A549 (cell line): ENCODE data around the gene STK33. TPM values are rescaled to one million over a fixed set of nuclear protein-coding genes. Genes with fewer than 3 reads are reported as not detected.
A peak's percentile ranks its signal among the peaks of the same experiment; 100 is the strongest.

ENCODE experiments used
- ATAC-seq, 2 experiments: fragments of 200-7000 bp in 1 of 2; fragments of >200 bp in 1 of 2; cut with Nextera tagmentation in 1 of 2; cut with Tn5 transposase in 1 of 2; 3 replicates each; pipeline versions ENCODE4 v1.8.0 to v1.9.1; 2018 to 2020; ENCODE audit warnings: mild to moderate bottlenecking in 1 of 2, moderate library complexity in 1 of 2
- CTCF ChIA-PET: fragments of 300-600 bp; sonication (Branson Sonifier 250); formaldehyde crosslinking; extraction: SDS; loops from one replicate; lab custom pipeline; 2021; ENCODE audit warnings: antibody characterized with exemption, inconsistent platforms; lab: Yijun Ruan, JAX
- POLR2A ChIA-PET: fragments of 350-600 bp; formaldehyde crosslinking; extraction: SDS; loops from one replicate; lab custom pipeline; 2021; ENCODE audit warnings: antibody characterized with exemption, inconsistent platforms; lab: Yijun Ruan, JAX
- DNase-seq, 2 experiments: peaks; one replicate each; pipeline versions ENCODE4 v3.0.0 to v3.0.0-alpha.2; 2011 to 2016; ENCODE audit warnings: low read depth in 1 of 2, low spot score in 1 of 2
- FAIRE-seq: peaks from 2 replicates; lab custom pipeline; 2011; peaks lifted over from hg19 to GRCh38; lab: Jason Lieb, UNC
- H3K27ac ChIP-seq, 2 experiments: fragments of >200 bp; sonication (Bioruptor Twin); formaldehyde crosslinking; 3 replicates each; pipeline ENCODE4 v1.5.1; 2016 to 2017
- H3K4me1 ChIP-seq: fragments of >200 bp; sonication (Bioruptor Twin); formaldehyde crosslinking; 3 replicates; pipeline ENCODE4 v1.6.1; 2016
- H3K4me2 ChIP-seq: fragments of >200 bp; sonication (Bioruptor Twin); formaldehyde crosslinking; 3 replicates; pipeline ENCODE4 v1.6.1; 2016
- H3K4me3 ChIP-seq: fragments of >200 bp; sonication (Bioruptor Twin); formaldehyde crosslinking; 3 replicates; pipeline ENCODE4 v1.5.1; 2016
- H3K9me3 ChIP-seq: fragments of >200 bp; sonication (Bioruptor Twin); formaldehyde crosslinking; 3 replicates; pipeline ENCODE4 v1.6.1; 2016
- CBX8 ChIP-seq: fragments of 200-600 bp; sonication (generic); IDR thresholded peaks from 2 replicates; pipeline ENCODE4 v1.6.1; 2016
- CEBPB ChIP-seq, 2 experiments: fragments of >200 bp in 1 of 2; sonication (Bioruptor Twin) in 1 of 2; formaldehyde crosslinking in 1 of 2; IDR thresholded peaks; 2 replicates each; pipeline ENCODE4 v1.6.1; 2012 to 2016
- CHD2 ChIP-seq: fragments of 150-350 bp; IDR thresholded peaks from 2 replicates; pipeline ENCODE4 v1.6.1; 2014; ENCODE audit warnings: low read length; ENCODE audit not compliant: partially characterized antibody
- EP300 ChIP-seq, 2 experiments: fragments of >200 bp; sonication (Bioruptor Twin); formaldehyde crosslinking; IDR thresholded peaks; 2 replicates in 1 of 2; 3 replicates in 1 of 2; pipeline ENCODE4 v1.6.1; 2016 to 2017
- FOSB ChIP-seq: fragments of 250-450 bp; sonication (Bioruptor Pico); IDR thresholded peaks from 2 replicates; pipeline ENCODE4 v1.5.0; 2020; ENCODE audit warnings: mild to moderate bottlenecking, moderate library complexity
- FOSL2 ChIP-seq, 2 experiments: fragments of 450-650 bp in 1 of 2; fragments of >200 bp in 1 of 2; sonication (Bioruptor Twin) in 1 of 2; formaldehyde crosslinking; IDR thresholded peaks; 2 replicates each; pipeline versions ENCODE4 v1.5.0 to v1.6.1; 2016 to 2020; ENCODE audit warnings: mild to moderate bottlenecking in 1 of 2, moderate library complexity in 1 of 2
- GATA3 ChIP-seq: IDR thresholded peaks from 2 replicates; pipeline ENCODE4 v1.6.1; 2012; ENCODE audit warnings: borderline replicate concordance
- HDAC2 ChIP-seq: fragments of 200-600 bp; sonication (generic); IDR thresholded peaks from 2 replicates; pipeline ENCODE4 v1.6.1; 2016
- HEYL ChIP-seq: fragments of 250-450 bp; sonication (Bioruptor Pico); IDR thresholded peaks from 2 replicates; pipeline ENCODE4 v1.8.0; 2021; ENCODE audit warnings: mild to moderate bottlenecking, moderate library complexity
- JUN ChIP-seq, 2 experiments: fragments of >200 bp; sonication (Bioruptor Twin); formaldehyde crosslinking; IDR thresholded peaks; 2 replicates in 1 of 2; 3 replicates in 1 of 2; pipeline ENCODE4 v1.6.1; 2016 to 2017
- JUNB ChIP-seq: fragments of >200 bp; sonication (Bioruptor Twin); formaldehyde crosslinking; IDR thresholded peaks from 2 replicates; pipeline ENCODE4 v1.6.1; 2016
- KDM5A ChIP-seq: fragments of 200-600 bp; sonication (generic); IDR thresholded peaks from 2 replicates; pipeline ENCODE4 v1.6.1; 2016; ENCODE audit warnings: antibody characterized with exemption, mild to moderate bottlenecking
- MAFK ChIP-seq: fragments of 450-650 bp; IDR thresholded peaks from 2 replicates; pipeline ENCODE4 v1.6.1; 2014; ENCODE audit not compliant: partially characterized antibody
- NPAS2 ChIP-seq: fragments of 250-450 bp; sonication (Bioruptor Pico); IDR thresholded peaks from 2 replicates; pipeline ENCODE4 v1.8.0; 2022; ENCODE audit warnings: mild to moderate bottlenecking, moderate library complexity, borderline replicate concordance
- NR3C1 ChIP-seq: fragments of >200 bp; sonication (Bioruptor Twin); formaldehyde crosslinking; IDR thresholded peaks from 3 replicates; pipeline ENCODE4 v1.6.1; 2017
- PHF8 ChIP-seq: fragments of 200-600 bp; sonication (generic); IDR thresholded peaks from 2 replicates; pipeline ENCODE4 v1.6.1; 2016; ENCODE audit warnings: low read depth, mild to moderate bottlenecking, antibody characterized with exemption, moderate library complexity, borderline replicate concordance
- RAD21 ChIP-seq, 2 experiments: fragments of >200 bp in 1 of 2; sonication (Bioruptor Twin) in 1 of 2; formaldehyde crosslinking in 1 of 2; IDR thresholded peaks in 1 of 2; conservative IDR thresholded peaks in 1 of 2; 2 replicates in 1 of 2; 3 replicates in 1 of 2; pipeline ENCODE4 v1.6.1; 2012 to 2018; ENCODE audit warnings: inconsistent platforms in 1 of 2
- RFX5 ChIP-seq: fragments of 450-650 bp; IDR thresholded peaks from 2 replicates; pipeline ENCODE4 v1.7.1; 2014; ENCODE audit warnings: antibody characterized with exemption, mild to moderate bottlenecking, moderate library complexity
- SMC3 ChIP-seq: fragments of >200 bp; sonication (Bioruptor Twin); formaldehyde crosslinking; IDR thresholded peaks from 3 replicates; pipeline ENCODE4 v1.6.1; 2018; ENCODE audit warnings: inconsistent platforms
- TP53 ChIP-seq: fragments of 250-450 bp; sonication (Bioruptor Pico); IDR thresholded peaks from 2 replicates; pipeline ENCODE4 v1.5.0; 2021; ENCODE audit warnings: mild to moderate bottlenecking, moderate library complexity
- ZC3H11A ChIP-seq: fragments of 450-650 bp; IDR thresholded peaks from 2 replicates; pipeline ENCODE4 v1.6.1; 2014; ENCODE audit warnings: antibody characterized with exemption, mild to moderate bottlenecking
- ZFP36 ChIP-seq: fragments of 450-650 bp; IDR thresholded peaks from 2 replicates; pipeline ENCODE4 v1.6.1; 2014; ENCODE audit warnings: borderline replicate concordance; ENCODE audit not compliant: partially characterized antibody
- WGBS: methylation state at CpG from one replicate; pipeline ENCODE4 v1.1.6; 2017; ENCODE audit errors: missing lambda C conversion rate; 5-methylcytosine and 5-hydroxymethylcytosine counted together
- polyA plus RNA-seq, 4 experiments: library from polyadenylated mRNA; depleted of rRNA in 3 of 4; stranded (reverse); fragments of >200 nt; fragmentation: RNase III in 1 of 4; extraction: RNeasy Plus Mini Kit Qiagen cat#74134 plus additional on column Dnase treatment in 1 of 4; gene quantifications; 2 replicates in 3 of 4; 3 replicates in 1 of 4; pipeline ENCODE4 v1.2.3, GENCODE V29; 2011 to 2017
- TF ChIP-seq, protein P1 (sequence below): fragments of 200-600 bp; sonication (generic); IDR thresholded peaks from 2 replicates; pipeline ENCODE4 v1.6.1; 2016; ENCODE audit warnings: antibody characterized with exemption, mild to moderate bottlenecking, moderate library complexity
- TF ChIP-seq, protein P2 (sequence below): fragments of >200 bp; sonication (Bioruptor Twin); formaldehyde crosslinking; IDR thresholded peaks from 3 replicates; pipeline ENCODE4 v1.6.1; 2016
- TF ChIP-seq, protein P3 (sequence below): fragments of >200 bp; sonication (Bioruptor Twin); formaldehyde crosslinking; IDR thresholded peaks from 2 replicates; pipeline ENCODE4 v1.6.1; 2016
- TF ChIP-seq, protein P4 (sequence below): fragments of >200 bp; sonication (Bioruptor Twin); formaldehyde crosslinking; IDR thresholded peaks from 3 replicates; pipeline ENCODE4 v1.5.1; 2016
- TF ChIP-seq, protein P5 (sequence below): IDR thresholded peaks from 2 replicates; pipeline ENCODE4 v1.6.1; 2012
- TF ChIP-seq, protein P6 (sequence below): IDR thresholded peaks from 2 replicates; pipeline ENCODE4 v1.6.1; 2012

Gene STK33
- polyA plus RNA-seq, 2 of the 4 experiments (the other 2 are of a cell fraction): 5.2 to 5.8 TPM

DNA sequence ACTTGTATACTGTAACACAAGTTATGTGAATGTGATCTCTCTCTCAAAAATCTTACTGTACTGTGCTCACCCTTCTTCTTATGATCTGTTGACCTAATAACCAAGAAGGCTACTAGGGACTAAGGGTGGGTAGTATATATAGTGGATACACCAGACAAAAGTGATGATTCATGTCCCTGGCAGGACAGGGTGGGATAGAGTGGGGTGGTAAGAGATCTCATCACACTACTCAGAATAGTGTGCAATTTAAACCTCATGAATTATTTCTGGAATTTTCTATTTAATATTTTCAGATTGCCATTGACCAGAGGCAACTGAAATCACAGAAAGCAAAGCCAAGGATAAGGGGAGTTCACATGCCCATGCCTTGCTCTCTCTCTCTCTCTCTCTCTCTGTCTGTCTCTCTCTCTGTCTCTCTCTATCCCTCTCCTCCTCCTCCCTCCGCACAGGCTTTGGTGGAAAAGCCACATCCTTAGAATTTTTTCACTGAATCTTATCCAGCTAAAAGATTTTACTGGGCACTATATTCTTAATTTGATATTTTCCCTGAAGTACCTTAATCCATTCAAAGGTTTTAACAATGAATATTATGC, 12.0 kb upstream of the STK33 start:
- ATAC-seq (no peak), FAIRE-seq (no peak), DNase-seq (no peak)
- H3K9me3 ChIP-seq: no peaks in the 10 kb centered on the region
- H3K4me2 ChIP-seq: peak overlapping the region; percentile 72; the same call in 2 of the 3 replicates
- H3K27ac ChIP-seq: peak overlapping the region; percentile 64 to 78; a peak in 4 of 6 replicates
- POLR2A ChIA-PET: no interaction called here
- CTCF ChIA-PET: interaction anchor here (0.8 to 1.7 kb wide), 2 partner anchors 32 kb away, joined by 3 to 4 read pairs; no protein-coding TSS in a partner anchor
- TF ChIP-seq NR3C1 (no peak), PHF8 (no peak), ZFP36 (no peak), ZC3H11A (no peak)
- TF ChIP-seq, protein P1, sequence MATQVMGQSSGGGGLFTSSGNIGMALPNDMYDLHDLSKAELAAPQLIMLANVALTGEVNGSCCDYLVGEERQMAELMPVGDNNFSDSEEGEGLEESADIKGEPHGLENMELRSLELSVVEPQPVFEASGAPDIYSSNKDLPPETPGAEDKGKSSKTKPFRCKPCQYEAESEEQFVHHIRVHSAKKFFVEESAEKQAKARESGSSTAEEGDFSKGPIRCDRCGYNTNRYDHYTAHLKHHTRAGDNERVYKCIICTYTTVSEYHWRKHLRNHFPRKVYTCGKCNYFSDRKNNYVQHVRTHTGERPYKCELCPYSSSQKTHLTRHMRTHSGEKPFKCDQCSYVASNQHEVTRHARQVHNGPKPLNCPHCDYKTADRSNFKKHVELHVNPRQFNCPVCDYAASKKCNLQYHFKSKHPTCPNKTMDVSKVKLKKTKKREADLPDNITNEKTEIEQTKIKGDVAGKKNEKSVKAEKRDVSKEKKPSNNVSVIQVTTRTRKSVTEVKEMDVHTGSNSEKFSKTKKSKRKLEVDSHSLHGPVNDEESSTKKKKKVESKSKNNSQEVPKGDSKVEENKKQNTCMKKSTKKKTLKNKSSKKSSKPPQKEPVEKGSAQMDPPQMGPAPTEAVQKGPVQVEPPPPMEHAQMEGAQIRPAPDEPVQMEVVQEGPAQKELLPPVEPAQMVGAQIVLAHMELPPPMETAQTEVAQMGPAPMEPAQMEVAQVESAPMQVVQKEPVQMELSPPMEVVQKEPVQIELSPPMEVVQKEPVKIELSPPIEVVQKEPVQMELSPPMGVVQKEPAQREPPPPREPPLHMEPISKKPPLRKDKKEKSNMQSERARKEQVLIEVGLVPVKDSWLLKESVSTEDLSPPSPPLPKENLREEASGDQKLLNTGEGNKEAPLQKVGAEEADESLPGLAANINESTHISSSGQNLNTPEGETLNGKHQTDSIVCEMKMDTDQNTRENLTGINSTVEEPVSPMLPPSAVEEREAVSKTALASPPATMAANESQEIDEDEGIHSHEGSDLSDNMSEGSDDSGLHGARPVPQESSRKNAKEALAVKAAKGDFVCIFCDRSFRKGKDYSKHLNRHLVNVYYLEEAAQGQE: no peak
- H3K4me3 ChIP-seq: no peak overlapping the region
- WGBS: 95% methylated on average over 1 of the region's 1 CpG
- H3K4me1 ChIP-seq: peaks cover 53% of the 10 kb centered on the region

DNA sequence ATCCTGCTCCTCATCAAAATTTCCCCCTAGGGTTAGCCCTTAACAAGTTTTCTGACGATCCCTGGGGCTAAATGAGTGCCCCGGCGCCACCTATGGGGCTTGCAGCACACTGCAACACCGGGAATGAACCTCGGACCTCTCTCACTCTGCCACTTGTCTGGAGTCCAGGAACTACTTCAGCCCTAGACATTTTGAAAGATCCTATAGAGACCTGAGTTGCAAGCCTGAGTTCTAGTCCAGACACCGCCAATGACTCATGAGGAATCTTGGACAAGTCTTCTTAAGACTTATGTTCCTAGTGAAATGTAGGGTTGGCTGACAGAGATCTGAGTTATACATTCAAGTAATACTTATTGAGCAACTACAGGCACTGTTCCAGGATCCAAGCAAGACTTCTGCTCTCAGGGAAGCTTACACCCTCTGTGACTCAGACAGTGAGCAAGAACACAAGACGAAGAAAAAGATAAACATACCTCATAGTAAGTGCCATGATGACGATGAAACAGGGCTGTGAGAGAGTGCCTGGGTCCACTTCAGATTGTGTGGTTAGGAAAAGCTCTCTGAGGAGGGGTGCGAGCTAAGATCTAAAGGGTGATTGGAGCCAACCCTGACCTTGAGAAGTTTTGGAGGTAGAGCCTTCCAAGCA, 10.2 kb upstream of the STK33 start:
- POLR2A ChIA-PET: interaction anchor here (1.0 to 1.5 kb wide), 3 partner anchors 10 to 85 kb away, joined by 5 to 12 read pairs (median 6); partner anchors contain the start of genes RPL27A, STK33 and TRIM66
- H3K4me3 ChIP-seq: no peak overlapping the region
- peak; percentile 77 for FAIRE-seq
- H3K9me3 ChIP-seq: no peaks in the 10 kb centered on the region
- TF ChIP-seq, protein P2, sequence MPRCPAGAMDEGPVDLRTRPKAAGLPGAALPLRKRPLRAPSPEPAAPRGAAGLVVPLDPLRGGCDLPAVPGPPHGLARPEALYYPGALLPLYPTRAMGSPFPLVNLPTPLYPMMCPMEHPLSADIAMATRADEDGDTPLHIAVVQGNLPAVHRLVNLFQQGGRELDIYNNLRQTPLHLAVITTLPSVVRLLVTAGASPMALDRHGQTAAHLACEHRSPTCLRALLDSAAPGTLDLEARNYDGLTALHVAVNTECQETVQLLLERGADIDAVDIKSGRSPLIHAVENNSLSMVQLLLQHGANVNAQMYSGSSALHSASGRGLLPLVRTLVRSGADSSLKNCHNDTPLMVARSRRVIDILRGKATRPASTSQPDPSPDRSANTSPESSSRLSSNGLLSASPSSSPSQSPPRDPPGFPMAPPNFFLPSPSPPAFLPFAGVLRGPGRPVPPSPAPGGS: 0 out of 3 replicates have a peak, but pooled peaks have one; percentile 60
- TF ChIP-seq EP300 (IDR thresholded peaks at IDR 0.05) (peak; percentile 61 to 74; a peak in 2 of 5 replicates), JUNB (peak; percentile 94), CHD2 (no peak), NPAS2 (CRISPR knock-in tag) (no peak), CBX8 (no peak), CEBPB (IDR thresholded peaks at IDR 0.05) (peak; percentile 94 to 97), GATA3 (peak; percentile 84; the same call in 1 of the 2 replicates), MAFK (no peak), HEYL (CRISPR knock-in tag) (no peak), RFX5 (no peak), JUN (IDR thresholded peaks at IDR 0.05) (peak; percentile 56 to 85; a peak in 3 of 5 replicates), RAD21 (conservative IDR thresholded peaks at IDR 0.05 in 1 of 2, IDR thresholded peaks at IDR 0.05 in 1 of 2) (peak; percentile 51 to 54), KDM5A (no peak), SMC3 (peak; percentile 52), TP53 (CRISPR knock-in tag) (no peak), NR3C1 (no peak), FOSL2 (IDR thresholded peaks at IDR 0.05) (peak; percentile 84), FOSL2 (CRISPR knock-in tag; IDR thresholded peaks at IDR 0.05) (peak; percentile 90), HDAC2 (no peak), FOSB (CRISPR knock-in tag) (no peak)
- TF ChIP-seq, protein P3, sequence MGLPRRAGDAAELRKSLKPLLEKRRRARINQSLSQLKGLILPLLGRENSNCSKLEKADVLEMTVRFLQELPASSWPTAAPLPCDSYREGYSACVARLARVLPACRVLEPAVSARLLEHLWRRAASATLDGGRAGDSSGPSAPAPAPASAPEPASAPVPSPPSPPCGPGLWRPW: peak; percentile 65
- TF ChIP-seq, protein P4, sequence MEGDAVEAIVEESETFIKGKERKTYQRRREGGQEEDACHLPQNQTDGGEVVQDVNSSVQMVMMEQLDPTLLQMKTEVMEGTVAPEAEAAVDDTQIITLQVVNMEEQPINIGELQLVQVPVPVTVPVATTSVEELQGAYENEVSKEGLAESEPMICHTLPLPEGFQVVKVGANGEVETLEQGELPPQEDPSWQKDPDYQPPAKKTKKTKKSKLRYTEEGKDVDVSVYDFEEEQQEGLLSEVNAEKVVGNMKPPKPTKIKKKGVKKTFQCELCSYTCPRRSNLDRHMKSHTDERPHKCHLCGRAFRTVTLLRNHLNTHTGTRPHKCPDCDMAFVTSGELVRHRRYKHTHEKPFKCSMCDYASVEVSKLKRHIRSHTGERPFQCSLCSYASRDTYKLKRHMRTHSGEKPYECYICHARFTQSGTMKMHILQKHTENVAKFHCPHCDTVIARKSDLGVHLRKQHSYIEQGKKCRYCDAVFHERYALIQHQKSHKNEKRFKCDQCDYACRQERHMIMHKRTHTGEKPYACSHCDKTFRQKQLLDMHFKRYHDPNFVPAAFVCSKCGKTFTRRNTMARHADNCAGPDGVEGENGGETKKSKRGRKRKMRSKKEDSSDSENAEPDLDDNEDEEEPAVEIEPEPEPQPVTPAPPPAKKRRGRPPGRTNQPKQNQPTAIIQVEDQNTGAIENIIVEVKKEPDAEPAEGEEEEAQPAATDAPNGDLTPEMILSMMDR: peak; percentile 74
- TF ChIP-seq, protein P5, sequence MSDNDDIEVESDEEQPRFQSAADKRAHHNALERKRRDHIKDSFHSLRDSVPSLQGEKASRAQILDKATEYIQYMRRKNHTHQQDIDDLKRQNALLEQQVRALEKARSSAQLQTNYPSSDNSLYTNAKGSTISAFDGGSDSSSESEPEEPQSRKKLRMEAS: peak; percentile 55; the same call in 1 of the 2 replicates
- TF ChIP-seq, protein P6, sequence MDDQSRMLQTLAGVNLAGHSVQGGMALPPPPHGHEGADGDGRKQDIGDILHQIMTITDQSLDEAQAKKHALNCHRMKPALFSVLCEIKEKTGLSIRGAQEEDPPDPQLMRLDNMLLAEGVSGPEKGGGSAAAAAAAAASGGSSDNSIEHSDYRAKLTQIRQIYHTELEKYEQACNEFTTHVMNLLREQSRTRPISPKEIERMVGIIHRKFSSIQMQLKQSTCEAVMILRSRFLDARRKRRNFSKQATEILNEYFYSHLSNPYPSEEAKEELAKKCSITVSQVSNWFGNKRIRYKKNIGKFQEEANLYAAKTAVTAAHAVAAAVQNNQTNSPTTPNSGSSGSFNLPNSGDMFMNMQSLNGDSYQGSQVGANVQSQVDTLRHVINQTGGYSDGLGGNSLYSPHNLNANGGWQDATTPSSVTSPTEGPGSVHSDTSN: 0 out of 2 replicates have a peak, but pooled peaks have one; percentile 28
- TF ChIP-seq, all 56 proteins: peak for 13
- Histone ChIP-seq H3K4me2 (peak overlapping the region; percentile 72), H3K27ac (peak overlapping the region; percentile 64 to 78), H3K4me1 (peaks cover 56% of the 10 kb centered on the region)
- CTCF ChIA-PET: interaction anchor here (0.6 to 2.2 kb wide), 12 partner anchors 8 to 383 kb away, joined by 3 to 10 read pairs (median 3); partner anchors contain the start of genes RPL27A and TRIM66
- 5% methylated on average over 7 of the region's 9 CpGs for WGBS
- DNase-seq (peak; percentile 64 to 97), ATAC-seq (peak; percentile 94)
